ENCODE measurements around the gene FUT9. TPM values are rescaled to one million over a fixed set of nuclear protein-coding genes. Genes with fewer than 3 reads are reported as not detected.

The FUT9 gene
- total RNA-seq, 2 donors from 2014 or later = 0.11 to 1.2 TPM

GRCh38 chr6:96213784-96214183 lies 198.0 kb downstream of the FUT9 start:
- Histone ChIP-seq H3K9me3 (no peaks in the 10 kb centered on the region), H3K36me3 (no peaks in the 10 kb centered on the region), H3K27ac (no peak overlapping the region), H3K4me3 (no peak overlapping the region), H3K4me1 (replicated peaks) (no peaks in the 10 kb centered on the region), H3K27me3 (replicated peaks; ENCODE audit: insufficient read depth) (no peaks in the 10 kb centered on the region)
- DNase-seq (ENCODE audit: low spot score) = no peak
- intact Hi-C loops (cut with DNase I) = no loop called here
- no peak for TF ChIP-seq POLR2A (IDR thresholded peaks at IDR 0.05)
- no peak for TF ChIP-seq CTCF (IDR thresholded peaks at IDR 0.05)
- no peak for TF ChIP-seq POLR2AphosphoS5 (IDR thresholded peaks at IDR 0.05)
- WGBS = 81% methylated on average over 3 of the region's 3 CpGs

GRCh38 chr6:96223695-96224094 lies 207.9 kb downstream of the FUT9 start:
- intact Hi-C loops (cut with DNase I) = no loop called here
- Histone ChIP-seq H3K36me3 (no peaks in the 10 kb centered on the region), H3K9me3 (no peaks in the 10 kb centered on the region), H3K4me3 (no peak overlapping the region), H3K27ac (no peak overlapping the region), H3K4me1 (replicated peaks) (no peaks in the 10 kb centered on the region), H3K27me3 (replicated peaks; ENCODE audit: insufficient read depth) (no peaks in the 10 kb centered on the region)
- 32% methylated on average over 1 of the region's 1 CpG for WGBS
- no peak for TF ChIP-seq CTCF (IDR thresholded peaks at IDR 0.05)
- TF ChIP-seq POLR2AphosphoS5 (IDR thresholded peaks at IDR 0.05) = no peak
- no peak for TF ChIP-seq POLR2A (IDR thresholded peaks at IDR 0.05)
- no peak for DNase-seq (ENCODE audit: low spot score)

- Histone ChIP-seq H3K36me3 (no peaks in the 10 kb centered on the region), H3K27ac (no peak overlapping the region), H3K9me3 (no peaks in the 10 kb centered on the region), H3K4me3 (no peak overlapping the region), H3K27me3 (replicated peaks; ENCODE audit: insufficient read depth) (no peaks in the 10 kb centered on the region), H3K4me1 (replicated peaks) (no peaks in the 10 kb centered on the region)
- intact Hi-C loops (cut with DNase I) = no loop called here
- TF ChIP-seq POLR2AphosphoS5 (IDR thresholded peaks at IDR 0.05) (no peak), POLR2A (IDR thresholded peaks at IDR 0.05) (no peak), CTCF (IDR thresholded peaks at IDR 0.05) (no peak)
- WGBS = 80% methylated on average over 2 of the region's 2 CpGs
- DNase-seq (ENCODE audit: low spot score) = no peak
Measured at GRCh38 chr6:96227135-96227534, 211.4 kb downstream of the FUT9 start.

- H3K9me3 ChIP-seq = no peaks in the 10 kb centered on the region
- TF ChIP-seq POLR2AphosphoS5 (IDR thresholded peaks at IDR 0.05) (no peak), POLR2A (IDR thresholded peaks at IDR 0.05) (no peak), CTCF (IDR thresholded peaks at IDR 0.05) (no peak)
- H3K27ac ChIP-seq = no peak overlapping the region
- intact Hi-C loops (cut with DNase I) = no loop called here
- WGBS = 77% methylated on average over 2 of the region's 2 CpGs
- no peaks in the 10 kb centered on the region for H3K36me3 ChIP-seq
- H3K27me3 ChIP-seq (replicated peaks; ENCODE audit: insufficient read depth) = no peaks in the 10 kb centered on the region
- no peak for DNase-seq (ENCODE audit: low spot score)
- no peak overlapping the region for H3K4me3 ChIP-seq
- H3K4me1 ChIP-seq (replicated peaks) = no peaks in the 10 kb centered on the region
Measured at GRCh38 chr6:96234444-96234843, 218.7 kb downstream of the FUT9 start.

- DNase-seq (ENCODE audit: low spot score) = no peak
- TF ChIP-seq POLR2AphosphoS5 (IDR thresholded peaks at IDR 0.05) = no peak
- no peak for TF ChIP-seq POLR2A (IDR thresholded peaks at IDR 0.05)
- no peak for TF ChIP-seq CTCF (IDR thresholded peaks at IDR 0.05)
- Histone ChIP-seq H3K4me1 (replicated peaks) (no peaks in the 10 kb centered on the region), H3K27me3 (replicated peaks; ENCODE audit: insufficient read depth) (no peaks in the 10 kb centered on the region), H3K36me3 (no peaks in the 10 kb centered on the region), H3K4me3 (no peak overlapping the region), H3K27ac (no peak overlapping the region), H3K9me3 (no peaks in the 10 kb centered on the region)
- intact Hi-C loops (cut with DNase I) = no loop called here
- WGBS = 87% methylated on average over 5 of the region's 5 CpGs
Measured at GRCh38 chr6:96235927-96236326, 220.2 kb downstream of the FUT9 start.

Data from prostate gland (tissue), 2 donors.